K562 (cell line): ENCODE data around the gene GET3.

Source experiments
- MXI1 ChIP-seq: IDR thresholded peaks from 2 replicates; pipeline ENCODE4 v1.6.1; 2011; ENCODE audit warnings: low read depth, mild to moderate bottlenecking, improper control_type of control experiment, low read length
- SP1 ChIP-seq: sonication (generic); formaldehyde crosslinking; IDR thresholded peaks from 2 replicates; pipeline ENCODE4 v1.8.1; 2022; ENCODE audit warnings: mild to moderate bottlenecking, missing genetic modification reagents
- TAF1 ChIP-seq: IDR thresholded peaks from 2 replicates; pipeline ENCODE4 v1.6.1; 2011; ENCODE audit warnings: mild to moderate bottlenecking, low read length, moderate library complexity; ENCODE audit not compliant: insufficient read depth, control insufficient read depth, severe bottlenecking; ENCODE audit errors: extremely low read depth
- ZNF24 ChIP-seq: fragments of 450-650 bp; IDR thresholded peaks from 2 replicates; pipeline ENCODE4 v1.6.1; 2016
- TF ChIP-seq, protein P1 (sequence below): sonication (generic); formaldehyde crosslinking; IDR thresholded peaks from 2 replicates; pipeline ENCODE4 v1.8.0; 2022; ENCODE audit warnings: missing genetic modification reagents, mild to moderate bottlenecking, borderline replicate concordance
- TF ChIP-seq, protein P2 (sequence below): sonication (generic); IDR thresholded peaks from 2 replicates; pipeline ENCODE4 v1.6.1; 2016

DNA sequence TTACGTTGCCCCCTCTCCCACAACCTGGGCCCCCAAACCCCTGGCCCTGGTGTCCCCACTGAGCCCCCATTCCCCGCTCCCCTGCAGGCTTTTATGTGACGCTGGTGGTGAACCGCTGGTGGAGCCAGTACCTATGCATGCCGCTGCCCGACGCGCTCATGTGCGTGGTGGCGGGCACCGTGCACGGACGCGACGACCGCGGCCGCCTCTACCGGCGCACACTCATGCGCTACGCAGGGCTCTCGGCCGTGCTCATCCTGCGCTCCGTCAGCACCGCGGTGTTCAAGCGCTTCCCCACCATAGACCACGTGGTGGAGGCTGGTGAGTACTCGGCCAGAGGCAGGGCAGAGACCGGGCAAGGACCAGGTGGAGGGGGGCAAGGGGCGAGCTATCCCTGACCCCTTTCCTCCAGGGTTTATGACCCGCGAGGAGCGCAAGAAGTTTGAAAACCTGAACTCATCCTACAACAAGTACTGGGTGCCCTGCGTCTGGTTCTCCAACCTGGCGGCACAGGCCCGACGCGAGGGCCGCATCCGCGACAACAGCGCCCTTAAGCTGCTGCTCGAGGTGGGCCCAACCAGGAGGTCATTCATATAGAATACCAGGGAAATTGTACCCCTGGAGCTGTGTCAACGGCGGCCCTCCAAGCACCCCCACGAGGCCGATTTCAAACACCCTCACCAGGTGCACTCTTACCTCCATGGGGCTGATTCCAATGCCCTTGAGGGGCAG lies 17.3 kb downstream of the GET3 start:
- TF ChIP-seq, protein P1, sequence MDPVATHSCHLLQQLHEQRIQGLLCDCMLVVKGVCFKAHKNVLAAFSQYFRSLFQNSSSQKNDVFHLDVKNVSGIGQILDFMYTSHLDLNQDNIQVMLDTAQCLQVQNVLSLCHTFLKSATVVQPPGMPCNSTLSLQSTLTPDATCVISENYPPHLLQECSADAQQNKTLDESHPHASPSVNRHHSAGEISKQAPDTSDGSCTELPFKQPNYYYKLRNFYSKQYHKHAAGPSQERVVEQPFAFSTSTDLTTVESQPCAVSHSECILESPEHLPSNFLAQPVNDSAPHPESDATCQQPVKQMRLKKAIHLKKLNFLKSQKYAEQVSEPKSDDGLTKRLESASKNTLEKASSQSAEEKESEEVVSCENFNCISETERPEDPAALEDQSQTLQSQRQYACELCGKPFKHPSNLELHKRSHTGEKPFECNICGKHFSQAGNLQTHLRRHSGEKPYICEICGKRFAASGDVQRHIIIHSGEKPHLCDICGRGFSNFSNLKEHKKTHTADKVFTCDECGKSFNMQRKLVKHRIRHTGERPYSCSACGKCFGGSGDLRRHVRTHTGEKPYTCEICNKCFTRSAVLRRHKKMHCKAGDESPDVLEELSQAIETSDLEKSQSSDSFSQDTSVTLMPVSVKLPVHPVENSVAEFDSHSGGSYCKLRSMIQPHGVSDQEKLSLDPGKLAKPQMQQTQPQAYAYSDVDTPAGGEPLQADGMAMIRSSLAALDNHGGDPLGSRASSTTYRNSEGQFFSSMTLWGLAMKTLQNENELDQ (CRISPR knock-in tag), result no peak
- TF ChIP-seq MXI1 (no peak), ZNF24 (no peak), TAF1 (no peak), SP1 (CRISPR knock-in tag) (no peak)
- TF ChIP-seq, protein P2, sequence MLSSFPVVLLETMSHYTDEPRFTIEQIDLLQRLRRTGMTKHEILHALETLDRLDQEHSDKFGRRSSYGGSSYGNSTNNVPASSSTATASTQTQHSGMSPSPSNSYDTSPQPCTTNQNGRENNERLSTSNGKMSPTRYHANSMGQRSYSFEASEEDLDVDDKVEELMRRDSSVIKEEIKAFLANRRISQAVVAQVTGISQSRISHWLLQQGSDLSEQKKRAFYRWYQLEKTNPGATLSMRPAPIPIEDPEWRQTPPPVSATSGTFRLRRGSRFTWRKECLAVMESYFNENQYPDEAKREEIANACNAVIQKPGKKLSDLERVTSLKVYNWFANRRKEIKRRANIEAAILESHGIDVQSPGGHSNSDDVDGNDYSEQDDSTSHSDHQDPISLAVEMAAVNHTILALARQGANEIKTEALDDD, result no peak
